Neural cell (in vitro differentiated cells): ENCODE data around the gene MAP3K1.

Experiments used
- EP300 ChIP-seq: fragments of 450-650 bp; conservative IDR thresholded peaks from 2 replicates; pipeline ENCODE4 v1.6.1; 2014; ENCODE audit warnings: antibody characterized with exemption, mild to moderate bottlenecking, moderate library complexity; ENCODE audit not compliant: poor library complexity, severe bottlenecking
- EZH2 ChIP-seq: fragments of 200-600, 300-800 bp; shearing (Covaris generic), sonication (generic); IDR thresholded peaks from 2 replicates; pipeline ENCODE4 v1.6.1; 2014; ENCODE audit warnings: antibody characterized with exemption, low read length, borderline replicate concordance, mild to moderate bottlenecking; ENCODE audit not compliant: insufficient read depth, poor library complexity, severe bottlenecking
- MXI1 ChIP-seq: fragments of 450-650 bp; conservative IDR thresholded peaks from 2 replicates; pipeline ENCODE4 v1.6.1; 2014; ENCODE audit warnings: antibody characterized with exemption, mild to moderate bottlenecking; ENCODE audit not compliant: poor library complexity, severe bottlenecking
- POLR2AphosphoS5 ChIP-seq: IDR thresholded peaks from 2 replicates; pipeline ENCODE4 v1.6.1; 2012
- RAD21 ChIP-seq: fragments of 450-650 bp; conservative IDR thresholded peaks from 2 replicates; pipeline ENCODE4 v1.6.1; 2014; ENCODE audit warnings: antibody characterized with exemption, mild to moderate bottlenecking, moderate library complexity
- SMC3 ChIP-seq: fragments of 450-650 bp; conservative IDR thresholded peaks from 2 replicates; pipeline ENCODE4 v1.6.1; 2014; ENCODE audit warnings: antibody characterized with exemption, mild to moderate bottlenecking, moderate library complexity; ENCODE audit not compliant: poor library complexity
- TAF1 ChIP-seq: IDR thresholded peaks from 2 replicates; pipeline ENCODE4 v1.6.1; 2012; ENCODE audit warnings: low read depth
- TF ChIP-seq, protein P1 (sequence below): fragments of 450-650 bp; IDR thresholded peaks from 2 replicates; pipeline ENCODE4 v1.5.1; 2014; ENCODE audit warnings: antibody characterized with exemption, mild to moderate bottlenecking, moderate library complexity; ENCODE audit not compliant: poor library complexity, severe bottlenecking
- TF ChIP-seq, protein P2 (sequence below): IDR thresholded peaks from 2 replicates; pipeline ENCODE4 v1.6.1; 2012; ENCODE audit warnings: borderline replicate concordance

DNA sequence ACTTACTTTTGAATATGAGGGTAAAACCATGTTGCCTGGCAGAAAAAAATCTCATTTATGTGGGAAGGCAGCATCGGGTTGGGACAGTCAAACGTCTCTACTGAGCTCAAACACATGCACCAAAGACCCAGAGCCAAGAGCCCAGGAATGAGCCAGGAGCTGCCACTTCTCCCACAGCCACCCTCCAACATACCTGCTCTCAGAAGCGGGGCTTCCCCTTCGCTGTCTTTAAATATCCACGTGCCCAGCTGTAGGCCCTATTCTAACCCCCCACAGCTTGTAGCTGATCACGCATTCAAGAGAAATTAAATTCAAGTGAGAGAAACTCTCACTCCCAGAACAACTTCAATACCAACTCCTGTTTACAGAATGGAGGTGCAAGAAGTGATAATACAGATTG lies 42.6 kb upstream of the MAP3K1 start:
- TF ChIP-seq TAF1 (no peak), EP300 (no peak), RAD21 (no peak), EZH2 (no peak), POLR2AphosphoS5 (no peak), SMC3 (no peak), MXI1 (no peak)
- TF ChIP-seq, protein P1, sequence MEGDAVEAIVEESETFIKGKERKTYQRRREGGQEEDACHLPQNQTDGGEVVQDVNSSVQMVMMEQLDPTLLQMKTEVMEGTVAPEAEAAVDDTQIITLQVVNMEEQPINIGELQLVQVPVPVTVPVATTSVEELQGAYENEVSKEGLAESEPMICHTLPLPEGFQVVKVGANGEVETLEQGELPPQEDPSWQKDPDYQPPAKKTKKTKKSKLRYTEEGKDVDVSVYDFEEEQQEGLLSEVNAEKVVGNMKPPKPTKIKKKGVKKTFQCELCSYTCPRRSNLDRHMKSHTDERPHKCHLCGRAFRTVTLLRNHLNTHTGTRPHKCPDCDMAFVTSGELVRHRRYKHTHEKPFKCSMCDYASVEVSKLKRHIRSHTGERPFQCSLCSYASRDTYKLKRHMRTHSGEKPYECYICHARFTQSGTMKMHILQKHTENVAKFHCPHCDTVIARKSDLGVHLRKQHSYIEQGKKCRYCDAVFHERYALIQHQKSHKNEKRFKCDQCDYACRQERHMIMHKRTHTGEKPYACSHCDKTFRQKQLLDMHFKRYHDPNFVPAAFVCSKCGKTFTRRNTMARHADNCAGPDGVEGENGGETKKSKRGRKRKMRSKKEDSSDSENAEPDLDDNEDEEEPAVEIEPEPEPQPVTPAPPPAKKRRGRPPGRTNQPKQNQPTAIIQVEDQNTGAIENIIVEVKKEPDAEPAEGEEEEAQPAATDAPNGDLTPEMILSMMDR: no peak
- TF ChIP-seq, protein P2, sequence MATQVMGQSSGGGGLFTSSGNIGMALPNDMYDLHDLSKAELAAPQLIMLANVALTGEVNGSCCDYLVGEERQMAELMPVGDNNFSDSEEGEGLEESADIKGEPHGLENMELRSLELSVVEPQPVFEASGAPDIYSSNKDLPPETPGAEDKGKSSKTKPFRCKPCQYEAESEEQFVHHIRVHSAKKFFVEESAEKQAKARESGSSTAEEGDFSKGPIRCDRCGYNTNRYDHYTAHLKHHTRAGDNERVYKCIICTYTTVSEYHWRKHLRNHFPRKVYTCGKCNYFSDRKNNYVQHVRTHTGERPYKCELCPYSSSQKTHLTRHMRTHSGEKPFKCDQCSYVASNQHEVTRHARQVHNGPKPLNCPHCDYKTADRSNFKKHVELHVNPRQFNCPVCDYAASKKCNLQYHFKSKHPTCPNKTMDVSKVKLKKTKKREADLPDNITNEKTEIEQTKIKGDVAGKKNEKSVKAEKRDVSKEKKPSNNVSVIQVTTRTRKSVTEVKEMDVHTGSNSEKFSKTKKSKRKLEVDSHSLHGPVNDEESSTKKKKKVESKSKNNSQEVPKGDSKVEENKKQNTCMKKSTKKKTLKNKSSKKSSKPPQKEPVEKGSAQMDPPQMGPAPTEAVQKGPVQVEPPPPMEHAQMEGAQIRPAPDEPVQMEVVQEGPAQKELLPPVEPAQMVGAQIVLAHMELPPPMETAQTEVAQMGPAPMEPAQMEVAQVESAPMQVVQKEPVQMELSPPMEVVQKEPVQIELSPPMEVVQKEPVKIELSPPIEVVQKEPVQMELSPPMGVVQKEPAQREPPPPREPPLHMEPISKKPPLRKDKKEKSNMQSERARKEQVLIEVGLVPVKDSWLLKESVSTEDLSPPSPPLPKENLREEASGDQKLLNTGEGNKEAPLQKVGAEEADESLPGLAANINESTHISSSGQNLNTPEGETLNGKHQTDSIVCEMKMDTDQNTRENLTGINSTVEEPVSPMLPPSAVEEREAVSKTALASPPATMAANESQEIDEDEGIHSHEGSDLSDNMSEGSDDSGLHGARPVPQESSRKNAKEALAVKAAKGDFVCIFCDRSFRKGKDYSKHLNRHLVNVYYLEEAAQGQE: no peak
